HCT116 (cell line): ENCODE results near the gene LMX1A.

Experiments used
- CBX3 ChIP-seq: IDR thresholded peaks from 2 replicates; pipeline ENCODE4 v1.6.1; 2012; ENCODE audit warnings: low read depth
- EGR1 ChIP-seq: IDR thresholded peaks from 2 replicates; pipeline ENCODE4 v1.6.1; 2012; ENCODE audit warnings: low read depth
- JUND ChIP-seq: IDR thresholded peaks from 2 replicates; pipeline ENCODE4 v1.6.1; 2012
- POLR2A ChIP-seq: IDR thresholded peaks from 2 replicates; pipeline ENCODE4 v1.7.0; 2011; ENCODE audit warnings: borderline replicate concordance; ENCODE audit not compliant: insufficient read depth, insufficient read length; ENCODE audit errors: extremely low read depth
- POLR2AphosphoS5 ChIP-seq: IDR thresholded peaks from 2 replicates; pipeline ENCODE4 v1.6.1; 2011; ENCODE audit warnings: mild to moderate bottlenecking, low read depth, low read length, moderate library complexity
- RAD21 ChIP-seq: IDR thresholded peaks from 2 replicates; pipeline ENCODE4 v1.6.1; 2012; ENCODE audit warnings: low read depth, mild to moderate bottlenecking
- TF ChIP-seq, protein P1 (sequence below), 3 experiments: fragments of 200-600 bp in 1 of 3; sonication (generic) in 1 of 3; IDR thresholded peaks in 2 of 3; conservative IDR thresholded peaks in 1 of 3; 2 replicates each; pipeline ENCODE4 v1.5.1; 2012 to 2017; ENCODE audit warnings: low read depth in 2 of 3, low read length in 2 of 3, antibody characterized with exemption in 1 of 3, borderline replicate concordance in 1 of 3, control low read depth in 1 of 3, mild to moderate bottlenecking in 1 of 3, mixed read lengths in 1 of 3, mixed run types in 1 of 3, moderate library complexity in 1 of 3; ENCODE audit not compliant: insufficient read depth in 1 of 3

GRCh38 chr1:165376041-165376810, 19.7 kb upstream of the LMX1A start:
- TF ChIP-seq, protein P1, sequence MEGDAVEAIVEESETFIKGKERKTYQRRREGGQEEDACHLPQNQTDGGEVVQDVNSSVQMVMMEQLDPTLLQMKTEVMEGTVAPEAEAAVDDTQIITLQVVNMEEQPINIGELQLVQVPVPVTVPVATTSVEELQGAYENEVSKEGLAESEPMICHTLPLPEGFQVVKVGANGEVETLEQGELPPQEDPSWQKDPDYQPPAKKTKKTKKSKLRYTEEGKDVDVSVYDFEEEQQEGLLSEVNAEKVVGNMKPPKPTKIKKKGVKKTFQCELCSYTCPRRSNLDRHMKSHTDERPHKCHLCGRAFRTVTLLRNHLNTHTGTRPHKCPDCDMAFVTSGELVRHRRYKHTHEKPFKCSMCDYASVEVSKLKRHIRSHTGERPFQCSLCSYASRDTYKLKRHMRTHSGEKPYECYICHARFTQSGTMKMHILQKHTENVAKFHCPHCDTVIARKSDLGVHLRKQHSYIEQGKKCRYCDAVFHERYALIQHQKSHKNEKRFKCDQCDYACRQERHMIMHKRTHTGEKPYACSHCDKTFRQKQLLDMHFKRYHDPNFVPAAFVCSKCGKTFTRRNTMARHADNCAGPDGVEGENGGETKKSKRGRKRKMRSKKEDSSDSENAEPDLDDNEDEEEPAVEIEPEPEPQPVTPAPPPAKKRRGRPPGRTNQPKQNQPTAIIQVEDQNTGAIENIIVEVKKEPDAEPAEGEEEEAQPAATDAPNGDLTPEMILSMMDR (IDR thresholded peaks at IDR 0.05 in 2 of 3, conservative IDR thresholded peaks at IDR 0.05 in 1 of 3; ENCODE audit: borderline replicate concordance in 1 of 3, insufficient read depth in 1 of 3, low read depth in 2 of 3, low read length in 2 of 3): no peak
- TF ChIP-seq CBX3 (no peak), RAD21 (no peak), JUND (no peak), POLR2A (no peak), EGR1 (no peak), POLR2AphosphoS5 (no peak)
